A172 (cell line): ENCODE data around the gene MAIP1. TPM values are rescaled to one million over a fixed set of nuclear protein-coding genes. Genes with fewer than 3 reads are reported as not detected.

Experiments used
- DNase-seq: peaks from one replicate; pipeline ENCODE4 v3.0.0-alpha.2; 2015; ENCODE audit warnings: low spot score
- total RNA-seq: library from RNA; depleted of rRNA; stranded (reverse); fragments of >200 nt; shearing (Covaris generic); gene quantifications from 2 replicates; pipeline ENCODE4 v1.2.3, GENCODE V29; 2014

Gene MAIP1
- total RNA-seq, 1 experiment from 2014 or later, result 29.8 TPM

DNA sequence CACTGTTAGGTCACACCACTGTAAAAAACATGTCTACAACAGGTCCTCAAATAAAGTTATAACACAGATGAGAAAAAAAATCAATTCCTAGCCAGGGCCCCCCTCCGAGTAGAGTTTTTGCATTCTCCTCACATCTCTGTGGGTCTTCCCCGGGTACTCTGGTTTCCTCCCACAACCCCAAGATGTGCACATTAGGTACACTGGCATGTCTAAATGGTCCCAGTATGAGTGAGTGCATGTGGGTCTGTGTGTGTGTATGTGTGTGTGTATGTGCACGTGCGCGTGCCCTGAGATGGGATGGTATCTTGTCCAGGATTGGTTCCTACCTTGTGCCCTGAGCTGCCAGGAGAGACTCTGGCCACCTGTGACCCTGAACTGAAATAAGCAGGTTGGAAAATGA, 5.0 kb upstream of the MAIP1 start:
- no peak for DNase-seq

DNA sequence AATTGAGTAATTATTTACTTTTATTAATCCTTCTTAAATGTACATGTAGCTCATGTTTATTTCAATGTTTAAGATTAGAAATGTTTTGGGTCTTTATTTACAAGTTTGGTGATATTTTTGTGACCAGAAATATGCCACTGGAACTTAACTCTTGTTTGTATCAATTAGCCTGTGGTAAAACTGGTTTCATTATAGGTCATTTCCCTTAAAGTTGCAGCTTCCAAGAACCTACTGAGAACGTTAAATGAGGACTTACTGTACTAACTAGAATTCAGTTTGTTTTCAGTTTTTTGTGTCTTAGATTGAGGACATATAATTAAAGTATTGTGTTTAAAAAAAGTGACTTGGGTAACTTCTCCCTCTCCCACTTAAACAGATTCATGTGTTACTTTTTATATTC, 4.4 kb upstream of the MAIP1 start:
- no peak for DNase-seq

DNA sequence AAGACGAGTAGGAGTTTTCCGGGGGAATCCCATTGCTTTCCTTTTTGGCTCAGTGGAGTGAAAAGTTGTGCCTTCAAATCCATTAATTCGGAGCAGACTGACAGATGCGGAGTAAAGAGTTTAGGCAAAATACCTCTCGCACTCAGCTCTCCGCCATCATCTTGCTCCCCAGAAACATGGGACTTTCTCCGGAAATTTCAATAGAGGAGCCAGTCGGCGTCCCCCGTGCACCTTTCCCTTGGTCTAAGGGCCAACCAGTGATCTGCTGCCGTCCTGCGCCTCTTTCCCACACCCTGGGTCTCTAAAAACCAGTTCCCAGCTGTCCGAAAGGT, 409 bp upstream of the MAIP1 start:
- peak; percentile 47 for DNase-seq

DNA sequence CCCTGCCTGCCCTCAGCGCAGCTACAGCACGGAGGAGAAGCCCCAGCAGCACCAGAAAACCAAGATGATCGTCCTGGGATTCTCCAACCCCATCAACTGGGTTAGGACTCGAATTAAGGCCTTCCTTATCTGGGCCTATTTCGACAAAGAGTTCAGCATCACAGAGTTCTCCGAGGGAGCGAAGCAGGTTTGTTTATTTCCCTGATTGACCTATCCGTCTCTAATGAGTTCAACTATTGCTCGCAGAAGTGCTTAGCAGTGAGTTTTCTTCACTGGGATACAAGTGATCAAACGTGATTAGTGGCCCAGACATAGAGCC, 639 bp downstream of the MAIP1 start:
- peak; percentile 32 for DNase-seq

DNA sequence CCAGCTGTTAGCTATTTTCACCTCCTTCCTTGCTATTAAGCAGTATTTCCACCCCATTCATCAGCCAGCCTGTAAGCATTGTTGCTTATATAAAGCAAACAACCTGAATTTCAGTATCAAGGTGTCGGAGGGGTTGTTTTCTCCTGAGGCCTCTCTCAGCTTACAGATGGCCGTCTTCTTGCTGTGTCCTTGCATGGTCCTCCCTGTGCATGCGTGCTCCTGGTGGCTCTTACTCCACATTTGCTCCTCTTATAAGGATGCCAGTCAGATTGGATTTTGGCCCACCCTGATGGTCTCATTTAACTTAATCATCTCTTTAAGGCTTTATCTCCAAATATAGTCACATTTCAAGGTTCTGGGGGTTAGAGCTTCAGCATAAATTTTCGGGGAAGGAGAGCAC, 2.6 kb downstream of the MAIP1 start:
- DNase-seq, result no peak

DNA sequence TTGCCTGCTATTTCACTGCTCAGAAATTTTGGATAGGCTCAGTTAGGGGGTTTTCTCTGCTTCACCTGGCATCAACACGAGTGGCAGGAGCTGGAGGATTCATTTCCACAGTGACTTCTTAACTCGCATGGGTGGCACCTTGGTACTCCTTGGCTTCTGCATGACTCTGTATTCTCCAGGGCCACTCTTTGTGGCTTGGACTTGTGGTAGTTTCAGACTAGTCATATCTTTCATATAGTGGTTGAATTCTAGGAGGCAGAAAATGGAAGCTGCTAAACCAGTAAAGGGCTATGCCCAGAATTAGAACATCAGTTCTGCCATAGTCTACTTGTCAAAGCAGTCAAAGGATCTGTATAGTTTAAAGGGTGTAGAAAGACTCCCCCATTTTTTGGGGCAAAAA, 6.8 kb downstream of the MAIP1 start:
- no peak for DNase-seq

DNA sequence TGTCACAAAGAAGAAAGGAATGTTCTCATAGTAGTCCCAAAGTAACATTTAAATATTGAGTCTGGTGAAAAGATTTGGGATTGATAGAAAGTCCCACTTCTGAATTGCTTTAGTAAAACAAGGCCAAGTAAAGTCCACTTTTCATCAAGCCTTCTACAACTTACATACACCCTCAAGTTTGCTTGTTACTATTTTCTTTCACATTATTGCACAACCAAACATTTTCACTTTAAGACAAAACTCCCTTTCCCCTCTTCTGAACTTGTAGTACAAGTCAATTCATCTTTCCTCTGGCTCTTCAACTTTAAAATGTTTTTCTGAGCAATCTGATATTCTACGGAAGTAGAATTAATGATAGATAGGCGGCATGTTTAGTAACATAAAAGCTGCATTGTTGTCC, 11.0 kb downstream of the MAIP1 start:
- DNase-seq, result no peak

DNA sequence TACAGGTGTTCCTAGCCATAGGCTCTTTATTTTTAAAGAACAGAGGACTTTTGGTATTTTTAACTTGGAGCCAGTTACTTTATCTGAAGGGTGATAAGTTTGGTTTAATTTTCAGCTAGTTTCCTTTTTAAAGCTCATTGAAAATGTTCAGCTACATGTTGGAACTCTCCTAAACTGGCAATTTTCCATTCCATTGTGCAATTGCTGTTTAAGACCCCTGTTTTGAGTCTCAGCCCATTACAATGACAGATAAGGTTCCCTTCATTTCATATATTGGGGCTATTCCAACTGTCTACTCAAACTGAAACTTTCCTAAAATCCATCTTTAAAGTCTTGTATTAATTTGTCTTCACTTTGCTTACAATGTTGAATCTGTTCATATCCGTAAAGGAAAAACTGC, 11.6 kb downstream of the MAIP1 start:
- DNase-seq, result no peak

DNA sequence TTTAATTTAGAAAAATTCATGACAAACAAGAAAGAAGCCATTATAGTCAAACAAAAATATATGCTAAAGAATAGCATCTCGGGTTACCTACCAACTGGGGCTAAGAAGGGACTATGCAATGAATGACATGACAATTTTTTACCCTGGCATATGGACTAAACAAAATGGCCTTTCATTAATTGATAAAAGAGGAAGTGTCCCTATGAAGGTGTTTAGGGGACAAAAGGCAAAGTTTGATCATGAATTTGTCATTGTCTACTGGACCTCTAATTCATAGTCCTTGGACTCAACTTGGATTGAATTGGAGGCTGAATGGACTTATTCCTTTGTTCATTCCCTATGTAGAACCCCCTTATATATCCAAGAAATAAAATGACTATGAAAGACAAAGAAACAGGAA, 12.7 kb downstream of the MAIP1 start:
- DNase-seq, result no peak

DNA sequence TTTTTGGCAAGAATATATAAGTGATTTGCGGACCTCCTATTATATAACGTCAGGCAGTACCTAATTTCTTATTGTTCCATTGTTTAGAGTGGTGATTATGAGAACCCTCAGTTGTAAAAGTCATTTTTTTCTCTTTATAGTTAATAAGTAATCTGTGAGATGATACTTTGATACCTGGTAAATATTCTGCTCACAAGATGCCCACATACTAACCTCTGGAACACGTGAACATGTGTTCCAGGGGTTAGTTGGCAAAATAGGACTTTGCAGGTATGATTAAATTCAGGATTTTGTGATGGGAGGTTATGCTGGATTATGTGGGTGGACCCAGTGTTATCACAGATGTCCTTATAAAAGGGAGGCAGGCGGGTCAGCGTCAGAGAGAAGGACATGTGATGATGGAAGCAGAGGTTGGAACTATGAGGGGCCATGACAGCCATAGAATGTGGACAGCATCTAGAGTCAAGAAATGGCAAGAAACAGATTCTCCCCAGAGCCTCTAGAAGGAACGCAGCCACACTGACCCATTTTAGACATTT, 16.8 kb downstream of the MAIP1 start:
- no peak for DNase-seq

DNA sequence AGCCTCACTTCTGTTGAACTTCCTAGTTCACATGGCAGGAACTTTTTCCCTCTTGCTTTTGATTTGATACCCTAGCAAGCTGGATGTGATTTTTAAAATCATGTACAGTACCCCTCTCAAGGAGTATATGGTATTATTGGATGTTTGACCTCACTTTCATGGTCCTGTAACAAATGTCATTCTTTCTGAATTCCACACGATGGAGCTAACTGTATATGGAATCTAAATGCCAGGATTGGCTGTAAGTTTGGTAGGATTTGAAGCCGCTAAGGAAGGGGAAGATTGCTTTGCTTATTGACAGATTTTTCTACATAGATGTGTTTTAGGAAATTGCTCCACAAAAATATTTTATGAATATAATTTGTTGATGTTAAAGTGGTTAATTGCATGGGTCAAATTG, 18.3 kb downstream of the MAIP1 start:
- peak; percentile 19 for DNase-seq

DNA sequence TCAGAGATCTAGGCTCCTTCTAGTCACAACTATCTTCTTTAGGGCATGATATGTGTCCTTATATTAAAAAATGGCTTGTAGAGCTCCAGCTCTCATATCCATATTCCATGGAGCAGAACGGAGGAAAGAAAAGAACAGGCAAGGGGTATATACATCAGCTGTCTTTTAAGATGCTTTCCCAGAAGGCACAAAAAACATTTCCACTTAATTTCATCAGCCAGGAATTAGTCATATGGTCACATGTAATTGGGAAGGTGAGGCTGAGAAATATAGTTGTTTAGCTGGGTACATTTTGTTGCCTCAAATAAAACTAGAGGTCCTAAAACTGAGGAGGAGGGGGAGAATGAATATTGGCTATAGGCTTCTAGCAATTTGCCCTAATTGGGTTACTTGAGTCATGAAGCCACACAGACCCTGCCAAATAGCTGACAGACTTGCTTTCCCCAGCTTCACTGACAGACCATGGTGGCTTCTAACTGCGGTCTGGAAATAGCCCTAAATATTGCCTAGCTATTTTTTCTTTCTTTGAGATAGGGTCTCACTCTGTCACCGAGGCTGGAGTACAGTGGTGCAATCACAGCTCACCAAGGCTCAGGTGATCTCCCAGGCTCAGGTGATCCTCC, 20.0 kb downstream of the MAIP1 start:
- no peak for DNase-seq

DNA sequence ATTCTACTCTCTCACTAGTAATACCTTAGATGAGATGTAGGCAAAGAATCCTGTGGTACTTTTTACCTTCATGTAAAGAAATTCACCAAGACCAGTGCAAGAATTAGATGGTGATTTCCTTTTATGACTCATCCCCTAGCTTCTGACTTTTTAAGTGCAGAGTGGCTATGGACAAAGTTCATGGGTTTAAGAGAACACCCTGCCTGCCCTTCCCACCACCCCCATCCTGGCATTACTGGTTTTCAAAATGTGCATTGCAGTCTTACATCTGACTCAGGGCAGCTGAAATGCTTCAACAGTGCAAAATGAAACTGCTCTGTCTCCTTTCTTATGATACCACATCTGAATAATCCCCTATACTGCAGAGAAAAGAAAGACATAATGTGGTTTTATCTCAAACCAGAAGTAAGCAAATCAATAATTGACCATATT, 22.6 kb downstream of the MAIP1 start:
- DNase-seq, result peak; percentile 53

DNA sequence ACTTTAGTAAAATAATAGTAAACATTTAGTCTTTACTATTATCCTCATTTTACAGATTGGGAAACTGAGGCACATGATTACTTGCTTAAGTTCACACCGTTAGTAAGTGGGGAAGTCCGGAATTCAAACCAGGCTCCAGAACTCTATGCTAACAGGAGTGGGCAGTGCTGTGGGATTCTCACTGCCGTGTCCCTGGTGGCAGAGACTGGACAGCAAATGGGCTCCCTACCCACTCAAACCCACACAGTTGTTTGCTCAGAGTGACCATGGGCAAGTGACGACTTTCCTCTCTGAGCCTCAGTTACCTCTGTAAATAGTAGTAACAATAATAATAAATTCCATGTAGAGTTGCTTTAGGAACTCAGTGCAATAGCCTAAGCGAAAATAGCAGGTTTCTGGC, 24.0 kb downstream of the MAIP1 start:
- no peak for DNase-seq

DNA sequence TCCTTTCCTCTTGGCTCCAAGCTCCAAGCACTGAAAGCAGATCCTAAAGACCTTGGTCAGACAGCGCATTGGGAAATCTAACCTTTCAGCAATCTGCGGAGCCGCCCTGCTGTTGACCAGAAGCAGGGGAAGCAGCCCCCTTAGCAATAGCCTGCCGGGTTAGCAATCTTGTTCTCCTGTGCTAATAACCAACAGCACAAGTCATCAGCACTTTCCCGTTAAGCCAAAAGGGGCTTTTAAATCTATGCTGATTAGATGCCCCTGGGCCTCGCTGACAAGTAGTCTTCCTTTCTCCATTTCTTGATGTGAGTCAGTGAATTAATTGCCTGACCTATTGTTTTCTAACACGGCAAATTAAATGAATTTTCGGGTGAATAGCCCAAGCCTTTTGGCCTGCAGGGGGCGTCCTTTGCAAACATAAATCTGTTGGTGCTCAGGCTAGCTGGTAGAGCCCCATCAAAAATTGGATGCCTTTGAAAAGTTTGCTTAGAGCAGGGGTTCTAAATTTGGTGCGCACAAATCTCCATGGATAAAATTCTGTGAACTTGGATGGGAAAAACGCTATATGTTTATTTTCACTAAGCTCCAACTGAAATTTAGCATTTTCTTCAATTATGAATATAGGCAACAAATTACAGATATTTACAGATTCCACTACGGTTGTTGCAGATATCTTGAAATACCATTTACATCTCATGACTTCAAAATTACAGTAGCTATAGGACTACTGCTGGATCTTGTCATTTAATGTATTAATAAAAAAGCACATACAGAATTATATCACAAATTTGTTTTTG, 24.6 kb downstream of the MAIP1 start:
- peak; percentile 75 for DNase-seq

DNA sequence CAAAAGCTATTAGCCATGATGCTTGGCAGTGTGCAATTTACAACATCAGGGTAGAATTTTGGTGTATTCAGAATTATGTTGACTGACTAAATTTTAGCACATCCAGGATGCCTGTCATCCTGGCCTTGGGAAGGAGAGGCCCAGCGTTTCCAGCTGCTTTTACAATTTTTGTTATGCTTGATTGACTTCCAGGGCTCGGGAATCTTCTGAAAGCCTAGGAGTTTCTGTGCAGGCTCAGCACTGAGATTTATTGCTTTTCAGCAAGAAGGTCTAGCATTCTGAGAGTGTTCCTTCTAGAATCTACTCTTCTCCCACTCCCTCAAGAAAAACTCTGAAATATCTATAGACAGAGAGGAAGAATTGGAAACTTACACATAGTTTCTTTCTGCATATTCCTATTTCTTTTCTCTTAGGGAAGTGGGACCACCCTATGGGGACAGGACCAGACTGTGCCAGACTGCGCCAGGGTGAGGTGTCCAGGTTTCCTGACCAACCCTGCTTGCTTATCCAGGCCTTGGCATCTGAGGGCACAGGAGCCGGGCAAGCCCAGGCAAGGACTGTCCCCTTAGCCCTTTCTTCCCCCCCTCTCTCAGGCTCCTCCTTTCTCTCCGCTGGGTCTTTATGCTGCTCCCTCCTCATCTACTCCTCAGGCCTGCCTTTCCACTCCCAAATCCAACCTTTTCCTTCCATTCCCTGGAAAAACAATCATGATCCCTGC, 26.9 kb downstream of the MAIP1 start:
- DNase-seq, result no peak

DNA sequence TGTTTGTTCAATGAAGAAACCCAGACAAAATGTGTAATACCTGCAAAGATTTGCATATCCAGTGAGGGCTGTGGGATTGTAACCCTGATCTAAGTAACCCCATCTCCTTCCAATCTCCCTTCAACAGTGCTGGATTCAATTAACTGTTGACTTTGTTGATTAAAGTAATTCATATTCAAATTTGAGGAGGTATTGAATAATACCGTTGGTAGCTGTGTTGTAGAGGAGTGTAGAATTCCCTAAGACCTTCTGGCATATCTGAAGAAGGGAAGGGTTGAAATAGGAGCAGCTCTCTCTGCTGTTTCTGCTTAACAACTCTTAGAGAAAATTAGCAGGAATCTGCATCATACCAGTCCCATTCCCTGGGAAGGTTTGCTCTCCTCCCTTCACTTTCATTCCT, 28.2 kb downstream of the MAIP1 start:
- no peak for DNase-seq

DNA sequence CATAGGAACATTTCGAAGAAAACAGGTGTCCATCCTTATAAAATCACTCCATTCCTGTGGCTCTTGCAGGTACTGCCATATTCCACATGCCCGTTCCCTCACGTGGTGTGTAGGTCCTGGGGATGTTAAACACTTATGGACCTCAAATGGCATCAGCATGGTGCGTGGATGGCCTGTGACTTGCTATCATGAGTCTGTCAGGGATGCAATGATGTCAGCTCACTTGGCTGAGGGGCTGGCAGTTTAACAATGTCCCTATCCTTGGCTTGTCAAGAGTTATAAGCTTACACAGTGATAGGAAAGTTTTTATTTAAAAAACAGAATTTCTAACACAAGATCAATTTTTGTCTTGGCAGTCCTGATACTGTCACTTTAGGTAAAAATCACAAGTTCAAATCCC, 28.8 kb downstream of the MAIP1 start:
- DNase-seq, result no peak

DNA sequence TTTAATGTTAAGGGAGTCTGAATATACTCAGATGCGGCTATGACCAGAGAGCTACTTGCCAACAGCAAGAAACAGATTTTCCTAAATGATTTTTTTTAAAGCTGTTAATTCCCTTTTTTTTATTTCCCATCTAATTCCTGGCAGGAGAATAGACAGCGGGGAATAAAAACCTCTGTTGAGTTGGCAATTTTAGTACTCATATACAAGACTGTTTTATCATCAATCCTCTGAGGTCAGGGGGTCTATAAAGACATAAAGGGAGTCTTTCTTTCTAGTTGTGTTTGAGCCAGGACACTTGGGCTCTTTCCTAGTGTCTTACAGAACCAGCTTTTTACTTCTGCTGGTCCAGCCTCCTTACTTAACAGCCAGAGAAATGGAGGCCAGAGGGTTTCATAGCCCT, 29.4 kb downstream of the MAIP1 start:
- no peak for DNase-seq

DNA sequence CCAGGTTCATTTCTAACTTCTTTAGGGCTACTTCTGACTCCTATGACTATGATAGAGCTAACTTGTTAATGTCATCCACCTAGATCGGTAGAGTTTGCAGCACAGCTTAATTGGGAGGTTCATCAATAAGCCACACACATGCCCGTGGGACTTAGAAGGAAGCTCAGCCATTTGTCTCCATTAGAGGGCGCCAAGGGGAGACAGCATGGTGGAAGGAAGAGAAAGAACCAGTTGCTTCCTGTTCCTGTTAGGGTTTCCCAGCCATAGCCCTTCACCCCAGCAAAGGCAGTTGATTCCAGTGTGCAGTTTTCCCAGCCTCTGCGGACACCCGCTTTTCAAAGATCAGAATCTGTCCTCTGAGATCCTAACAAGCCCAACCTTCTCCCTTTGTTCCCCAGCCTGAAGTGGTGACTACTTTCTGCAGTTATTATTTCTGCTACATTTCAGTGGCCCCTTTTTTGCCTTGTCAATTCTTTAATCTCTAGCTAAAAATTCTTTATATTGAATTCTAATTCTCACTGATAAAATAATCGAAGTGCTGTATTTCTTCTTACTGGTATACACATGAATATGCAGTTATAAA, 30.3 kb downstream of the MAIP1 start:
- DNase-seq, result peak; percentile 84

DNA sequence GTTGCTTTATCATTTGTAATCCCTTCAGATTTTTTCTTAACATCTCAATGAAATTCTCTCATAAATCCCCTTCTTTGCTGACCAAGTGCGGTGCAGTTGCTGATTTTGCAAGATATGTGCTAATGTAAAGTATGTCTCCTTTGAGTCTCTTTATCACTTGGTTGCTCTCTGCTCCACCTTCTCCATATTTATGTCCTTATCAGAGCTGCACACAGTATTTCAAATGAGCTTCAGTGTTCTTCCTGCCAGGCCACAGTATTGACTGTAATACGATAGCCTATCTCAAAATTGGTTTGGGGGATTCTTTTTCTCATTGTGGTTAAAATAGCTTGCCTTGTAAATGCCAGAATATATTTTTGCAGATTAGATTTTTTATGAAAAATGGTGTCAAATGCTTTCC, 32.2 kb downstream of the MAIP1 start:
- no peak for DNase-seq

DNA sequence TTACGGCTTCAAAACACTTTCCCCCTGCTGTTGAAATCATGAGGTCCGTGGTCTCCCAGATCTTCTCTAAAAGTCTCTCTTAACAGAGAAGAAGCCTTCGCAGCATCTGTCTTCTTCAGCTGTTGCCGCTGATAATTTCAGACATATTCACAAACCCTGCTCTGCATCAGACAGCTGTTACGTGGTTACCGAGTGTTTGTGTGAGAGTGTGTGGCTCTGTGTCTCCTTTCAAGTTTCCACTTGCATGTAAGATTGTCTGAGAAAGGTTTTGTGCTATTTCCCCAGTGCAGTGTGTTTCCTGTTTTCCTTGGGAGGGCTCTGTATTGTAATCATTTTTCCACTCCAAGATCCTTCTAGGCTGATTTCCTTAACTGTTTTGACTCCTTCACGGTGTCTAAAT, 32.8 kb downstream of the MAIP1 start:
- DNase-seq, result no peak

DNA sequence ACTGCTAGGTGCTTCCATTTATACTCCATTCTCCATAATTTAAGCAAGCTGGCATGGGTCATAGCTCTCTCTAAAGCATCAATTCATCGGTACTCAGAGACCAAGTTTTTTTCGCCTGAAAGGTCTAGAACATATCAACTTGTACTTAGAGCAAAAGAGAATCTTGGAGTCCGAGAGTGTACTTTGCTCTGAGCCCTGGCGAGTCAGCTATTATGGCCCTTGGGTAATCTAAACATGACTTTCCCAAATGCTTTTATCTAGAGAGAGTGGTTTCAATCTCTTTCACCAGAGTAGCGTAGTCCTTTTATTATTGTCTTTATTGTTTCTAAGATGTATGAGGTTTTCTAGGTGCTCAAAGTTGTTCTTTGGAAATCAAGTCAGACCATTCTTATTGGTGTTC, 34.4 kb downstream of the MAIP1 start:
- no peak for DNase-seq
